ENCODE measurements around the gene ROPN1L.
"Not testable (repeated sequence)": the region's sequence is repeated elsewhere in the genome, so short reads cannot be mapped to it uniquely, and the experiment has no call there.

ROPN1L gene

GRCh38 chr5:10480237-10480985 is 38.7 kb downstream of the ROPN1L start:
- DNase-seq (ENCODE audit: low read depth), result no peak

GRCh38 chr5:10481241-10481935 is 39.7 kb downstream of the ROPN1L start:
- DNase-seq (ENCODE audit: low read depth), result no peak

GRCh38 chr5:10482791-10483530 is 41.3 kb downstream of the ROPN1L start:
- DNase-seq (ENCODE audit: low read depth), result no peak

- DNase-seq (ENCODE audit: low read depth), result no peak
These were observed 43.1 kb downstream of the ROPN1L start for GRCh38 chr5:10484774-10485141.

GRCh38 chr5:10485142-10485795 is 43.6 kb downstream of the ROPN1L start:
- peak; percentile 92 for DNase-seq (ENCODE audit: low read depth)

GRCh38 chr5:10485897-10486296 is 44.2 kb downstream of the ROPN1L start:
- DNase-seq (ENCODE audit: low read depth), result no peak

GRCh38 chr5:10486511-10487344 is 45.0 kb downstream of the ROPN1L start:
- no peak for DNase-seq (ENCODE audit: low read depth)

GRCh38 chr5:10488144-10488543 is 46.5 kb downstream of the ROPN1L start:
- no peak for DNase-seq (ENCODE audit: low read depth)

- no peak for DNase-seq (ENCODE audit: low read depth)
These were observed 48.2 kb downstream of the ROPN1L start for GRCh38 chr5:10489810-10490426.

GRCh38 chr5:10490927-10491672 is 49.4 kb downstream of the ROPN1L start:
- DNase-seq (ENCODE audit: low read depth), result no peak

- DNase-seq (ENCODE audit: low read depth), result no peak
These were observed 50.0 kb downstream of the ROPN1L start for GRCh38 chr5:10491673-10492026.

GRCh38 chr5:10493884-10494283 is 52.2 kb downstream of the ROPN1L start:
- no peak for DNase-seq (ENCODE audit: low read depth)

GRCh38 chr5:10494497-10494896 is 52.8 kb downstream of the ROPN1L start:
- not testable (repeated sequence) for DNase-seq (ENCODE audit: low read depth)

GRCh38 chr5:10497554-10497953 is 55.9 kb downstream of the ROPN1L start:
- DNase-seq (ENCODE audit: low read depth), result no peak

- DNase-seq (ENCODE audit: low read depth), result no peak
These were observed 56.7 kb downstream of the ROPN1L start for GRCh38 chr5:10498350-10498749.

- DNase-seq (ENCODE audit: low read depth), result no peak
These were observed 57.4 kb downstream of the ROPN1L start for GRCh38 chr5:10499066-10499465.

- DNase-seq (ENCODE audit: low read depth), result no peak
These were observed 58.1 kb downstream of the ROPN1L start for GRCh38 chr5:10499776-10500175.

- DNase-seq (ENCODE audit: low read depth), result no peak
These were observed 59.0 kb downstream of the ROPN1L start for GRCh38 chr5:10500669-10501068.

- no peak for DNase-seq (ENCODE audit: low read depth)
These were observed 59.9 kb downstream of the ROPN1L start for GRCh38 chr5:10501554-10502075.

GRCh38 chr5:10502130-10502529 is 60.5 kb downstream of the ROPN1L start:
- DNase-seq (ENCODE audit: low read depth), result no peak
